ENCODE measurements around the gene PTPRG. TPM values are rescaled to one million over a fixed set of nuclear protein-coding genes. Genes with fewer than 3 reads are reported as not detected.

Gene PTPRG
- total and polyA plus RNA-seq, 7 donors: 0.69 to 76.3 (median 62.7) TPM

DNA sequence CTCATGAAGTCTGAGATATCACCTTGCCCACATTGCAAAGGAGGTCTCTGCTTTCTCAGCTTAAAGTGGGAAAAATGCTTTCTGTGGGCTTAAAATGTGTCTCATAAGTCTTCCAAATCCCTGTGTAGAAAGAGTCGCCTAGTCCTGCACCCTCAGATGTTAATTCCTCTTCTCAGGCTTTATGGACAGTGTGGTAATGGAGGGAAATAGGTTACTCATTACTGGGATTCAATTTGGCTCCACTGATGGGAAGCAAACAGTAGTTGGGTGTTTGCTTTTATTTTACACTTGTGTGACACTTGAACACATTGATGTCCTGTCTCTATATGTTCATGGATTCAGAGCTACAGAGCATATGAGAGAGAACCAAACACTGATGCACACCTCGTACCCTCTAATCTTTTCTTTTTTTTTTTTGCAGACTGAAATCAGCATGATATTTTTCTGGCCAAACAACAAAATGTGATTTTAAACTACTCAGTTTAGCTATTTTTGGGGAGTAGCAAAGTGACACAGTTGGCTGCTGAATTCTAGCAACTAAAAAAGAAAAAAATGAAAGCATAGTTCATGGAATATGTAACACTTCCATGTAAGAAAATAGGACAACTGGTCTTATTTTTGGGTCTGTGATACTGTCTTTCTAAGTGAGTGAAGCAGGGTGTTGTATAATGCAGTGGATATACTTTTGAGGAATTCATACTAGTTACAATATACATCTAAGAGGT is 8.6 kb downstream of the PTPRG start:
- Histone ChIP-seq H3K27ac (no peak overlapping the region), H3K9me3 (no peaks in the 10 kb centered on the region), H3K4me1 (peaks cover 0 to 25% (median 14%) of the 10 kb centered on the region in 4 donors), H3K36me3 (no peaks in the 10 kb centered on the region), H3K4me3 (no peak overlapping the region), H3K27me3 (no peaks in the 10 kb centered on the region)
- DNase-seq: no peak
- intact Hi-C loops (cut with DNase I): loop anchor here (10.0 kb wide), 1 partner anchor 175 kb away; no protein-coding TSS in a partner anchor
- 13 to 62% methylated on average over 2 of the region's 2 CpGs for WGBS, 2 donors
- TF ChIP-seq POLR2AphosphoS5 (IDR thresholded peaks at IDR 0.05) (no peak), EP300 (IDR thresholded peaks at IDR 0.05) (no peak), POLR2A (IDR thresholded peaks at IDR 0.05) (no peak)
- TF ChIP-seq, protein P1, sequence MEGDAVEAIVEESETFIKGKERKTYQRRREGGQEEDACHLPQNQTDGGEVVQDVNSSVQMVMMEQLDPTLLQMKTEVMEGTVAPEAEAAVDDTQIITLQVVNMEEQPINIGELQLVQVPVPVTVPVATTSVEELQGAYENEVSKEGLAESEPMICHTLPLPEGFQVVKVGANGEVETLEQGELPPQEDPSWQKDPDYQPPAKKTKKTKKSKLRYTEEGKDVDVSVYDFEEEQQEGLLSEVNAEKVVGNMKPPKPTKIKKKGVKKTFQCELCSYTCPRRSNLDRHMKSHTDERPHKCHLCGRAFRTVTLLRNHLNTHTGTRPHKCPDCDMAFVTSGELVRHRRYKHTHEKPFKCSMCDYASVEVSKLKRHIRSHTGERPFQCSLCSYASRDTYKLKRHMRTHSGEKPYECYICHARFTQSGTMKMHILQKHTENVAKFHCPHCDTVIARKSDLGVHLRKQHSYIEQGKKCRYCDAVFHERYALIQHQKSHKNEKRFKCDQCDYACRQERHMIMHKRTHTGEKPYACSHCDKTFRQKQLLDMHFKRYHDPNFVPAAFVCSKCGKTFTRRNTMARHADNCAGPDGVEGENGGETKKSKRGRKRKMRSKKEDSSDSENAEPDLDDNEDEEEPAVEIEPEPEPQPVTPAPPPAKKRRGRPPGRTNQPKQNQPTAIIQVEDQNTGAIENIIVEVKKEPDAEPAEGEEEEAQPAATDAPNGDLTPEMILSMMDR (IDR thresholded peaks at IDR 0.05): no peak

DNA sequence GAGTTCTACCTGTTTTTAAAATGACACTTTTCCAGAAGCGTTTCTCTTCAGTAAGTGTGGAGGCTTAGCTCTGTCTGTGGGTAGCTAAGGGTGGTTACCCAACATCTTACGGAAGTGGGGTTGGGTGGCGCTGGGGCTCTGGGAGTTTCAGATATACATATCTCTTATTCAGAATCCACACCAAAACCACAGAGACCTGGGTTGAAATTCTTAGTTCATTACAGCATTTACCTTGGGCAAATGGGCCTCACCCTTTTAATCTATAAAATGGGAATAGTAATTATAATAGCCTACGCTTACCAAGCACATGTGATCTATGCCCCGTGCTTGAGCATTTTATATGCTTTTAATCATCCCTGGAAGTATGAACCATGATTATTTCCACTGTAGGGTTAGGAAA is 9.4 kb downstream of the PTPRG start:
- 76 to 89% methylated on average over 5 of the region's 5 CpGs for WGBS, 2 donors
- TF ChIP-seq POLR2A (IDR thresholded peaks at IDR 0.05) (no peak), EP300 (IDR thresholded peaks at IDR 0.05) (no peak), POLR2AphosphoS5 (IDR thresholded peaks at IDR 0.05) (no peak)
- TF ChIP-seq, protein P1 (IDR thresholded peaks at IDR 0.05): no peak
- DNase-seq: no peak
- Histone ChIP-seq H3K9me3 (no peaks in the 10 kb centered on the region), H3K4me3 (no peak overlapping the region), H3K4me1 (peaks cover 0 to 17% (median 10%) of the 10 kb centered on the region in 4 donors), H3K36me3 (no peaks in the 10 kb centered on the region), H3K27ac (no peak overlapping the region), H3K27me3 (no peaks in the 10 kb centered on the region)
- intact Hi-C loops (cut with DNase I): no loop called here

DNA sequence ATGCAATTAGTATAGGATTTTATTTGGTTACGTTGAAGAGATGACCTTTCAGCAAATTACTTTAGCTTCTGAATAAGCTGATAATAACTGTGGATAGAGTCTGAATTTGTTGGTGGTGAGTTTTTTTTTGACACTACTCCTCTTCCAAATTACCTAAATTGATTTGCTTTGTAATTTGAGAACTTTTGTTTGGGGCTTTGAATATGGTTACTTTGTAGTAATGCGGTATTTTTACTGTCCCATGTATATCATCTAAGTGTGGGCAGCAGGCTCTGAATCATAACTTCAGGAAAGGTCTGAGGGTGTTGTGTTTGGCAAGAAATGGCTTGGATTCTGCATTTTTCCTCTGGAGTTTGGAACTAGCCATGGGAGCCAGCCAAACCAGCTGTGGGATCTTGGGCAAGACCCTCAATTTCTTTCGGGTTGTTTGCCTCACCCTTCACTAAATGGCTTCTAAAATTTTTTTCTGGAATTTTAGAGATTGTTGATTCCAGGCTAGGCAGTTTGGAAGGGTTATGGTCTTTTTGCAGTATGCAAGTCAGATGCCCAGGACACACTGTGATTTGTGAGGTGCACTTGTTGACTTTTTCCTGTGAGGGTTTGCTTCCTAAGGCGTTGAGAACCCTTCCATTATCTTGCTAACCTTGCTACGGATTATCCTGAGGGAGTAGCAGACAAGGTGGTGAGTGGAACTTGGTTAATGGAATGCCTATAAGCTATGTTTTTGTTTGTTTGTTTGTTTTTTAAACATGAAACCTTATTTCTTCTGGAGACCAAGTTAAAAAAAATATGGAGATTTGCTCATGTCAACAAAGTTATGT is 10.4 kb downstream of the PTPRG start:
- H3K9me3 ChIP-seq: no peaks in the 10 kb centered on the region
- H3K27me3 ChIP-seq: no peaks in the 10 kb centered on the region
- no peak overlapping the region for H3K4me3 ChIP-seq
- 84 to 88% methylated on average over 5 of the region's 5 CpGs for WGBS, 2 donors
- H3K27ac ChIP-seq: no peak overlapping the region
- no peak for DNase-seq
- no peaks in the 10 kb centered on the region for H3K36me3 ChIP-seq
- H3K4me1 ChIP-seq: peaks cover 0 to 14% (median 8%) of the 10 kb centered on the region in 4 donors
- no peak for TF ChIP-seq EP300 (IDR thresholded peaks at IDR 0.05)
- TF ChIP-seq, protein P1 (IDR thresholded peaks at IDR 0.05): no peak
- no peak for TF ChIP-seq POLR2A (IDR thresholded peaks at IDR 0.05)
- TF ChIP-seq POLR2AphosphoS5 (IDR thresholded peaks at IDR 0.05): no peak
- intact Hi-C loops (cut with DNase I): no loop called here

DNA sequence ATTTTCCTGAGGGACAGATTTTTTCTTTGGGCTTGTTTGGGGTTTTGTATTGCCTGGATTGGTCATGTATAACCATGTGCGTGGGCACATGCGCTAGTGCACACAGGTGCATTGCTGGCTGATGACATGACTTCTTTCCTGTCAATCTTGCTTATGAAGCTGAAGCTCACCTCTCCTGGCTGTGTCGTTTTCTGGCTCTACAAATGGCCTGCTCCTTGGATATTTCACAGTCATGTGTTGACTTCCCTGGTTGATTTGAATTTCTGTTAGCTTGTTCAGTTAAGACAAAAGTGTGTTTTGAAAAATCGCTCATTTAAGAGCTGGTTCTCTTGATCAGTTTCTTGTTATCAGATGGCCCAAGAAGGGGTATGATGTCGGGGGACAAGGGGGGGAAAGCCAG is 11.5 kb downstream of the PTPRG start:
- TF ChIP-seq EP300 (IDR thresholded peaks at IDR 0.05) (no peak), POLR2AphosphoS5 (IDR thresholded peaks at IDR 0.05) (no peak), POLR2A (IDR thresholded peaks at IDR 0.05) (no peak)
- TF ChIP-seq, protein P1 (IDR thresholded peaks at IDR 0.05): no peak
- H3K4me1 ChIP-seq: peaks cover 0 to 18% (median 10%) of the 10 kb centered on the region in 4 donors
- no peak overlapping the region for H3K4me3 ChIP-seq
- H3K27me3 ChIP-seq: no peaks in the 10 kb centered on the region
- H3K36me3 ChIP-seq: no peaks in the 10 kb centered on the region
- no peak overlapping the region for H3K27ac ChIP-seq
- no peak for DNase-seq
- WGBS, 2 donors: 92 to 95% methylated on average over 5 of the region's 5 CpGs
- intact Hi-C loops (cut with DNase I): no loop called here
- H3K9me3 ChIP-seq: no peaks in the 10 kb centered on the region
